Testis (tissue), 3 donors: ENCODE measurements around the gene ANKHD1. TPM values are rescaled to one million over a fixed set of nuclear protein-coding genes. Genes with fewer than 3 reads are reported as not detected.

Experiments
- DNase-seq: peaks from one replicate; pipeline ENCODE4 v3.0.0-alpha.2; 2019
- H3K27ac ChIP-seq, 2 donors: fragments of 200-600 bp; sonication (generic); one replicate each; pipeline ENCODE4 v1.5.1; 2019
- H3K27me3 ChIP-seq: fragments of 200-600 bp; sonication (generic); one replicate; pipeline ENCODE4 v1.5.1; 2019
- H3K36me3 ChIP-seq: fragments of 200-600 bp; sonication (generic); one replicate; pipeline ENCODE4 v1.5.1; 2017; ENCODE audit warnings: low read depth; ENCODE audit errors: missing control alignments
- H3K4me1 ChIP-seq: fragments of 200-600 bp; sonication (generic); one replicate; pipeline ENCODE4 v1.5.1; 2019
- H3K4me3 ChIP-seq, 2 donors: fragments of 200-600 bp; sonication (generic); one replicate each; pipeline ENCODE4 v1.5.1; 2017 to 2019
- H3K9me3 ChIP-seq: fragments of 200-600 bp; sonication (generic); one replicate; pipeline ENCODE4 v1.5.1; 2017
- CTCF ChIP-seq, 3 experiments: fragments of 450-650 bp in 2 of 3; fragments of 200-600 bp in 1 of 3; sonication (generic) in 1 of 3; IDR thresholded peaks; one replicate each; pipeline ENCODE4 v1.5.1; 2016 to 2019; ENCODE audit warnings: antibody characterized with exemption in 3 of 3, mild to moderate bottlenecking in 2 of 3, moderate library complexity in 1 of 3
- POLR2A ChIP-seq: fragments of 450-650 bp; IDR thresholded peaks from one replicate; pipeline ENCODE4 v1.6.1; 2017; ENCODE audit warnings: antibody characterized with exemption, mild to moderate bottlenecking, moderate library complexity
- whole genome bisulfite sequencing, 2 donors: methylation state at CpG; one replicate each; pipeline ENCODE4 v1.1.5; 2018; 5-methylcytosine and 5-hydroxymethylcytosine counted together
- intact Hi-C: fragments of 100-400 bp; cut with DNase I; formaldehyde crosslinking; loops from one replicate; pipeline ENCODE4 v1.15.1; 2023; ENCODE audit warnings: low total_unique reads
- polyA plus RNA-seq: library from polyadenylated mRNA; stranded (reverse); fragments of 350-450 nt; fragmentation: Illumina TruSeq; extraction: RNeasy Lipid Tissue Mini Kit (QIAGEN cat#74804); gene quantifications from one replicate; pipeline ENCODE4 v1.2.3, GENCODE V29; 2014; ENCODE audit warnings: low read depth, low replicate concordance; ENCODE audit not compliant: insufficient read depth
- total RNA-seq, 2 donors: library from RNA; depleted of rRNA; stranded (reverse); fragments of >200 nt; gene quantifications; one replicate each; pipeline ENCODE4 v1.2.3, GENCODE V29; 2016

The ANKHD1 gene
- total and polyA plus RNA-seq, 3 donors from 2014 or later: 70.0 to 172 (median 170) TPM

GRCh38 chr5:140381972-140382371 is 19.7 kb upstream of the ANKHD1 start:
- H3K36me3 ChIP-seq: no peaks in the 10 kb centered on the region
- H3K4me3 ChIP-seq: no peak overlapping the region
- intact Hi-C loops: no loop called here
- no peaks in the 10 kb centered on the region for H3K9me3 ChIP-seq
- no peaks in the 10 kb centered on the region for H3K4me1 ChIP-seq
- H3K27me3 ChIP-seq: no peaks in the 10 kb centered on the region
- no peak overlapping the region for H3K27ac ChIP-seq
- no peak for DNase-seq
- TF ChIP-seq CTCF (IDR thresholded peaks at IDR 0.05) (no peak), POLR2A (no peak)
- WGBS, 2 donors: 93 to 100% methylated on average over 1 of the region's 1 CpG

GRCh38 chr5:140382866-140383265 is 18.8 kb upstream of the ANKHD1 start:
- TF ChIP-seq POLR2A (no peak), CTCF (IDR thresholded peaks at IDR 0.05) (no peak)
- intact Hi-C loops: no loop called here
- Histone ChIP-seq H3K9me3 (no peaks in the 10 kb centered on the region), H3K27me3 (no peaks in the 10 kb centered on the region), H3K4me3 (no peak overlapping the region), H3K36me3 (no peaks in the 10 kb centered on the region), H3K27ac (no peak overlapping the region), H3K4me1 (no peaks in the 10 kb centered on the region)
- DNase-seq: no peak

- no peaks in the 10 kb centered on the region for H3K9me3 ChIP-seq
- H3K4me3 ChIP-seq: no peak overlapping the region
- H3K4me1 ChIP-seq: no peaks in the 10 kb centered on the region
- intact Hi-C loops: no loop called here
- H3K27me3 ChIP-seq: no peaks in the 10 kb centered on the region
- H3K27ac ChIP-seq: no peak overlapping the region
- DNase-seq: no peak
- no peaks in the 10 kb centered on the region for H3K36me3 ChIP-seq
- WGBS, 2 donors: 74 to 85% methylated on average over 2 of the region's 2 CpGs
- no peak for TF ChIP-seq CTCF (IDR thresholded peaks at IDR 0.05)
- TF ChIP-seq POLR2A: no peak
These were observed 18.3 kb upstream of the ANKHD1 start for GRCh38 chr5:140383300-140383699.

- Histone ChIP-seq H3K4me3 (no peak overlapping the region), H3K27ac (no peak overlapping the region), H3K36me3 (no peaks in the 10 kb centered on the region), H3K9me3 (no peaks in the 10 kb centered on the region), H3K27me3 (no peaks in the 10 kb centered on the region), H3K4me1 (no peaks in the 10 kb centered on the region)
- TF ChIP-seq POLR2A (no peak), CTCF (IDR thresholded peaks at IDR 0.05) (no peak)
- no peak for DNase-seq
- intact Hi-C loops: no loop called here
- WGBS, 2 donors: 85 to 86% methylated on average over 2 of the region's 2 CpGs
These were observed 13.6 kb upstream of the ANKHD1 start for GRCh38 chr5:140388052-140388451.

GRCh38 chr5:140391312-140391711 is 10.3 kb upstream of the ANKHD1 start:
- H3K9me3 ChIP-seq: no peaks in the 10 kb centered on the region
- H3K27me3 ChIP-seq: no peaks in the 10 kb centered on the region
- TF ChIP-seq CTCF (IDR thresholded peaks at IDR 0.05) (no peak), POLR2A (no peak)
- 97 to 100% methylated on average over 1 of the region's 1 CpG for WGBS, 2 donors
- no peaks in the 10 kb centered on the region for H3K4me1 ChIP-seq
- no peak overlapping the region for H3K27ac ChIP-seq
- intact Hi-C loops: no loop called here
- H3K36me3 ChIP-seq: no peaks in the 10 kb centered on the region
- H3K4me3 ChIP-seq: no peak overlapping the region
- no peak for DNase-seq
